K562 (cell line): ENCODE data around the gene MEF2C. TPM values are rescaled to one million over a fixed set of nuclear protein-coding genes. Genes with fewer than 3 reads are reported as not detected.

Experiments used
- ATAC-seq: fragments of 200-7000 bp; cut with Tn5 transposase; 3 replicates; pipeline ENCODE4 v1.9.1; 2020; ENCODE audit warnings: moderate library complexity
- BruUV-seq: library from RNA; stranded (reverse); fragments of 400-500 nt; replicated peaks from 2 replicates; lab custom pipeline; 2021; lab: Mats Ljungman, UMichigan
- CTCF ChIA-PET: fragments of 300-600 bp; formaldehyde crosslinking; extraction: SDS; loops from one replicate; lab custom pipeline; 2021; ENCODE audit warnings: low intra/inter-chr PET ratio; lab: Yijun Ruan, JAX
- POLR2A ChIA-PET: fragments of 300-600, 350-650 bp; sonication (Branson Sonifier 250); formaldehyde crosslinking; extraction: SDS; loops from one replicate; lab custom pipeline; 2021; ENCODE audit warnings: antibody characterized with exemption, inconsistent platforms; lab: Yijun Ruan, JAX
- DNase-seq, 4 experiments: peaks; one replicate each; pipeline versions ENCODE4 v3.0.0 to v3.0.0-alpha.2; 2011 to 2018; ENCODE audit warnings: low spot score in 3 of 4, mixed read lengths in 3 of 4; ENCODE audit errors: extremely low read depth in 1 of 4
- FAIRE-seq: peaks from 2 replicates; lab custom pipeline; 2011; peaks lifted over from hg19 to GRCh38; lab: Jason Lieb, UNC
- H2AFZ ChIP-seq: 2 replicates; pipeline ENCODE4 v1.6.0; 2011; ENCODE audit warnings: low read depth, low read length, control low read depth, inconsistent platforms
- H3K27ac ChIP-seq: fragments of 200-600 bp; 3 replicates; pipeline ENCODE4 v1.8.0; 2011; ENCODE audit warnings: low read depth, mild to moderate bottlenecking, control low read depth, inconsistent platforms, low read length, moderate library complexity, mixed read lengths; ENCODE audit errors: extremely low read depth
- H3K27me3 ChIP-seq, 2 experiments: fragments of 300-600 bp in 1 of 2; 2 replicates in 1 of 2; 3 replicates in 1 of 2; pipeline versions ENCODE4 v1.6.0 to v1.8.0; 2011; ENCODE audit warnings: inconsistent platforms in 2 of 2, low read length in 2 of 2, mild to moderate bottlenecking in 1 of 2, mixed read lengths in 1 of 2, moderate library complexity in 1 of 2; ENCODE audit not compliant: control insufficient read depth in 2 of 2, insufficient read depth in 2 of 2
- H3K36me3 ChIP-seq: fragments of 300-600 bp; 3 replicates; pipeline ENCODE4 v1.8.0; 2011; ENCODE audit warnings: mild to moderate bottlenecking, low read length, inconsistent platforms; ENCODE audit not compliant: control insufficient read depth, insufficient read depth
- H3K4me1 ChIP-seq, 2 experiments: fragments of 200-600 bp in 1 of 2; replicated peaks in 1 of 2; 2 replicates in 1 of 2; 3 replicates in 1 of 2; pipeline versions ENCODE4 v1.5.1 to v1.8.0; 2011; ENCODE audit warnings: inconsistent platforms in 2 of 2, low read length in 2 of 2, mild to moderate bottlenecking in 1 of 2, mixed read lengths in 1 of 2, moderate library complexity in 1 of 2; ENCODE audit not compliant: control insufficient read depth in 2 of 2, insufficient read depth in 2 of 2
- H3K4me2 ChIP-seq: 2 replicates; pipeline ENCODE4 v1.6.1; 2011; ENCODE audit warnings: low read length, control low read depth, inconsistent platforms, mixed read lengths; ENCODE audit not compliant: insufficient read depth
- H3K4me3 ChIP-seq: fragments of 200-600 bp; sonication (generic), shearing (Covaris generic); 2 replicates; pipeline ENCODE4 v1.5.1; 2016; ENCODE audit warnings: control low read depth, inconsistent platforms
- H3K79me2 ChIP-seq: fragments of 200-600 bp; 3 replicates; pipeline ENCODE4 v1.8.0; 2011; ENCODE audit warnings: low read length, inconsistent platforms; ENCODE audit not compliant: control insufficient read depth, insufficient read depth
- H3K9ac ChIP-seq, 2 experiments: 2 replicates each; pipeline versions ENCODE4 v1.6.0 to v1.6.1; 2011; ENCODE audit warnings: low read depth in 2 of 2, low read length in 2 of 2, control low read depth in 1 of 2, inconsistent platforms in 1 of 2, mild to moderate bottlenecking in 1 of 2, mixed read lengths in 1 of 2; ENCODE audit not compliant: insufficient read depth in 1 of 2
- H3K9me1 ChIP-seq: one replicate; pipeline ENCODE4 v1.6.0; 2011; ENCODE audit warnings: inconsistent platforms, mild to moderate bottlenecking, low read length, moderate library complexity; ENCODE audit not compliant: control insufficient read depth, insufficient read depth
- H3K9me3 ChIP-seq: replicated peaks from 2 replicates; pipeline ENCODE4 v1.5.1; 2011; ENCODE audit warnings: low read depth, low read length, inconsistent platforms; ENCODE audit not compliant: control insufficient read depth, insufficient read depth
- H4K20me1 ChIP-seq: replicated peaks from 2 replicates; pipeline ENCODE4 v1.6.1; 2011; ENCODE audit warnings: low read length, inconsistent platforms, mixed read lengths; ENCODE audit not compliant: control insufficient read depth, insufficient read depth
- EHMT2 ChIP-seq: fragments of 450-650 bp; IDR thresholded peaks from 2 replicates; pipeline ENCODE4 v1.6.1; 2018; ENCODE audit warnings: antibody characterized with exemption
- ETV1 ChIP-seq: fragments of 450-650 bp; conservative IDR thresholded peaks from 2 replicates; pipeline ENCODE4 v1.6.1; 2016; ENCODE audit warnings: missing genetic modification characterization, control low read depth, low read depth, missing compliant biosample characterization
- KHSRP ChIP-seq: fragments of 450-650 bp; IDR thresholded peaks from 2 replicates; pipeline ENCODE4 v1.6.1; 2017
- NCOA4 ChIP-seq: fragments of 450-650 bp; IDR thresholded peaks from 2 replicates; pipeline ENCODE4 v1.6.1; 2018; ENCODE audit warnings: mild to moderate bottlenecking; ENCODE audit not compliant: partially characterized antibody
- NR1H2 ChIP-seq: sonication (generic); formaldehyde crosslinking; IDR thresholded peaks from 2 replicates; pipeline ENCODE4 v1.4.0; 2020; ENCODE audit warnings: mild to moderate bottlenecking, missing genetic modification reagents
- ZKSCAN8 ChIP-seq: fragments of 200-800 bp; sonication (Bioruptor generic); IDR thresholded peaks from 2 replicates; pipeline ENCODE4 v1.6.1; 2016; ENCODE audit warnings: missing genetic modification characterization, missing compliant biosample characterization
- ZNF277 ChIP-seq: fragments of 250-450 bp; sonication (Bioruptor Pico); IDR thresholded peaks from 2 replicates; pipeline ENCODE4 v1.8.0; 2022; ENCODE audit warnings: inconsistent platforms, mild to moderate bottlenecking, moderate library complexity, borderline replicate concordance
- WGBS: fragments of 100-300 bp; shearing (Covaris generic); methylation state at CpG from one replicate; pipeline ENCODE4 v1.1.6; 2016; ENCODE audit warnings: low coverage, mixed read lengths; ENCODE audit not compliant: insufficient coverage; ENCODE audit errors: missing lambda C conversion rate; 5-methylcytosine and 5-hydroxymethylcytosine counted together
- in situ Hi-C: fragments of 300-500 bp; cut with MboI; formaldehyde crosslinking; loops from 4 replicates; pipeline ENCODE4 v1.15.0; 2018; ENCODE audit warnings: inconsistent platforms, mixed read lengths
- intact Hi-C: fragments of 100-400 bp; cut with micrococcal nuclease; formaldehyde crosslinking; loops from 2 replicates; pipeline ENCODE4 v1.14.2; 2022
- polyA plus RNA-seq, 8 experiments: library from polyadenylated mRNA; depleted of rRNA in 4 of 8; stranded (reverse) in 5 of 8; unstranded in 3 of 8; fragments of >200 nt; fragmentation: Nextera tagmentation in 2 of 8; fragmentation: Illumina TruSeq in 1 of 8; extraction: Ambion mirVana in 2 of 8; extraction: Trizol in 1 of 8; gene quantifications; 2 replicates each; pipeline versions ENCODE4 v1.2.1 to v1.2.3, GENCODE V29; 2011 to 2014; ENCODE audit warnings: inconsistent platforms in 1 of 8, missing spikeins in 1 of 8
- total RNA-seq, 7 experiments: library from RNA; depleted of rRNA in 6 of 7; stranded (reverse); fragments of >200 nt in 6 of 7; fragmentation: Illumina TruSeq in 2 of 7; extraction: Trizol in 2 of 7; gene quantifications; 2 replicates each; pipeline versions ENCODE4 v1.2.1 to v1.2.3, GENCODE V29; 2011 to 2021; ENCODE audit warnings: low replicate concordance in 1 of 7

MEF2C gene
- total and polyA plus RNA-seq, 9 of the 15 experiments (the other 6 are each of a cell fraction or from before 2014, with no cell fraction given) = 25.1 to 67.8 (median 58.3) TPM

GRCh38 chr5:88890070-88890781 lies 7.2 kb upstream of the MEF2C start:
- in situ Hi-C loops = no loop called here
- no peak overlapping the region for H3K4me2 ChIP-seq
- POLR2A ChIA-PET = interaction anchor here (0.5 kb wide), 1 partner anchor 14 kb away, joined by 3 read pairs; no protein-coding TSS in a partner anchor
- no peak for ATAC-seq
- 59% methylated on average over 10 of the region's 10 CpGs for WGBS
- H3K79me2 ChIP-seq = peaks cover 4% of the 10 kb centered on the region; the same call in 1 of the 3 replicates
- H3K27ac ChIP-seq = no peak overlapping the region
- BruUV-seq = no TSS peak
- H4K20me1 ChIP-seq = no peaks in the 10 kb centered on the region
- no peaks in the 10 kb centered on the region for H3K9me1 ChIP-seq
- no peaks in the 10 kb centered on the region for H3K27me3 ChIP-seq
- H3K36me3 ChIP-seq = no peaks in the 10 kb centered on the region
- CTCF ChIA-PET = no interaction called here
- FAIRE-seq = no peak
- no peak for DNase-seq
- no peak overlapping the region for H2AFZ ChIP-seq
- H3K4me3 ChIP-seq = no peak overlapping the region
- H3K4me1 ChIP-seq = peaks cover 0 to 5% of the 10 kb centered on the region in 2 experiments; a peak in 2 of 5 replicates
- no peak overlapping the region for H3K9ac ChIP-seq
- H3K9me3 ChIP-seq = no peaks in the 10 kb centered on the region
- intact Hi-C loops = no loop called here
- TF ChIP-seq ZKSCAN8 (CRISPR knock-in tag) (no peak), ETV1 (no peak), NCOA4 (no peak), NR1H2 (CRISPR knock-in tag) (no peak), EHMT2 (no peak), KHSRP (no peak), ZNF277 (no peak)
